ENCODE results near the gene LRRD1.
"Not testable (repeated sequence)": the region's sequence is repeated elsewhere in the genome, so short reads cannot be mapped to it uniquely, and the experiment has no call there.

GRCh38 chr7:92143192-92143880, 35.6 kb downstream of the LRRD1 start:
- TF ChIP-seq POLR2AphosphoS5, CTCF, EP300 (IDR thresholded peaks at IDR 0.05): not testable (repeated sequence)
